Thoracic aorta (tissue), 2 donors: ENCODE data around the gene EFCAB9. TPM values are rescaled to one million over a fixed set of nuclear protein-coding genes. Genes with fewer than 3 reads are reported as not detected.
"Not testable (repeated sequence)": the region's sequence is repeated elsewhere in the genome, so short reads cannot be mapped to it uniquely, and the experiment has no call there.

Source experiments
- ATAC-seq: fragments of 150-250 bp; one replicate; pipeline ENCODE4 v1.8.0; 2017; ENCODE audit warnings: low read depth; ENCODE audit not compliant: insufficient number of reproducible peaks, low FRiP score
- DNase-seq: peaks from one replicate; pipeline ENCODE4 v3.0.0-alpha.2; 2020; ENCODE audit warnings: low spot score
- H3K27ac ChIP-seq, 2 donors: fragments of 200-600 bp; sonication (generic); 1 replicate in 1 of 2; 2 replicates in 1 of 2; pipeline ENCODE4 v1.5.1; 2016; ENCODE audit warnings: mild to moderate bottlenecking in 2 of 2, moderate library complexity in 2 of 2
- H3K27me3 ChIP-seq: fragments of 200-600 bp; sonication (generic); replicated peaks from 2 replicates; pipeline ENCODE4 v1.6.0; 2016; ENCODE audit warnings: mild to moderate bottlenecking; ENCODE audit not compliant: insufficient read depth
- H3K36me3 ChIP-seq: fragments of 200-600 bp; sonication (generic); one replicate; pipeline ENCODE4 v1.5.1; 2016
- H3K4me1 ChIP-seq, 2 donors: fragments of 200-600 bp; sonication (generic); 1 replicate in 1 of 2; 2 replicates in 1 of 2; pipeline versions ENCODE4 v1.5.1 to v1.6.0; 2016; ENCODE audit warnings: low read depth in 2 of 2, mild to moderate bottlenecking in 1 of 2; ENCODE audit not compliant: control insufficient read depth in 1 of 2
- H3K4me3 ChIP-seq: fragments of 200-600 bp; sonication (generic); 2 replicates; pipeline ENCODE4 v1.5.1; 2016; ENCODE audit warnings: mild to moderate bottlenecking
- H3K9me3 ChIP-seq: fragments of 200-600 bp; sonication (generic); 2 replicates; pipeline ENCODE4 v1.5.1; 2016
- total RNA-seq, 2 donors: library from RNA; depleted of rRNA; stranded (reverse); fragments of >200 nt; gene quantifications; one replicate each; pipeline versions ENCODE4 v1.1.0 to v1.2.3, GENCODE V29; 2016
- TF ChIP-seq, protein P1 (sequence below): fragments of 200-600 bp; sonication (generic); IDR thresholded peaks from one replicate; pipeline ENCODE4 v1.5.1; 2019; ENCODE audit warnings: antibody characterized with exemption

EFCAB9 gene
- total RNA-seq, 2 donors from 2014 or later: not detected

GRCh38 chr5:172188893-172189692, 4.9 kb upstream of the EFCAB9 start:
- peak overlapping the region in 1 of 2 donors; percentile 88 for H3K27ac ChIP-seq
- peak overlapping the region; percentile 99 for H3K4me3 ChIP-seq
- peaks cover 0 to 13% of the 10 kb centered on the region in 2 donors for H3K4me1 ChIP-seq
- H3K36me3 ChIP-seq: no peaks in the 10 kb centered on the region
- no peaks in the 10 kb centered on the region for H3K27me3 ChIP-seq
- ATAC-seq (no peak), DNase-seq (no peak)
- TF ChIP-seq, protein P1, sequence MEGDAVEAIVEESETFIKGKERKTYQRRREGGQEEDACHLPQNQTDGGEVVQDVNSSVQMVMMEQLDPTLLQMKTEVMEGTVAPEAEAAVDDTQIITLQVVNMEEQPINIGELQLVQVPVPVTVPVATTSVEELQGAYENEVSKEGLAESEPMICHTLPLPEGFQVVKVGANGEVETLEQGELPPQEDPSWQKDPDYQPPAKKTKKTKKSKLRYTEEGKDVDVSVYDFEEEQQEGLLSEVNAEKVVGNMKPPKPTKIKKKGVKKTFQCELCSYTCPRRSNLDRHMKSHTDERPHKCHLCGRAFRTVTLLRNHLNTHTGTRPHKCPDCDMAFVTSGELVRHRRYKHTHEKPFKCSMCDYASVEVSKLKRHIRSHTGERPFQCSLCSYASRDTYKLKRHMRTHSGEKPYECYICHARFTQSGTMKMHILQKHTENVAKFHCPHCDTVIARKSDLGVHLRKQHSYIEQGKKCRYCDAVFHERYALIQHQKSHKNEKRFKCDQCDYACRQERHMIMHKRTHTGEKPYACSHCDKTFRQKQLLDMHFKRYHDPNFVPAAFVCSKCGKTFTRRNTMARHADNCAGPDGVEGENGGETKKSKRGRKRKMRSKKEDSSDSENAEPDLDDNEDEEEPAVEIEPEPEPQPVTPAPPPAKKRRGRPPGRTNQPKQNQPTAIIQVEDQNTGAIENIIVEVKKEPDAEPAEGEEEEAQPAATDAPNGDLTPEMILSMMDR: no peak
- H3K9me3 ChIP-seq: no peaks in the 10 kb centered on the region

DNA sequence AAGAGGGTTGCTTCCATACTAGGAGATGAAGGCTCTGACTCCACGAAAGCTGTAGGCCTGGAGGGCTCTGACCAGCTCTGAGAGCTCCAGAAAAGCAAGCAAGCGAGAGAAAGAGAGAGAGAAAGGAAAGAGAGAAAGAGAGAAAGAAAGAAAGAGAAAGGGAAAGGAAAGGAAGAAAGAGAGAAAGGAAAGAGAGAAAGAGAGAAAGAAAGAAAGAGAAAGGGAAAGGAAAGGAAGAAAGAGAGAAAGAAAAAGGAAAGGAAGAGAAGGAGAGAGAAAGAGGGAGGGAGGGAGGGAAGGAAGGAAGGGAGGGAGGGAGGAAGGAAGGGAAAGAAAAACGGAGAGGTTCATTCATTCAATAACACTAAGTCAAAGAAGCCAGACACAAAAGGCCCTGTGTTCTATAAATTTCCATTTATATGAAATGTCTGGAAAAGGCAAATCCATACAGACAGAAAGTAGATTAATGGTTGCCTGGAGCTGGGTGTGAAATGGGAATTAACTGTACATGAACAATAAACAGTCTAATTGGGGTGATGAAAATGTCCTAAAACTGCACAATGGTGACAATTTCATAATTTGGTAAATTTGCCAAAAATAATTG, 4.2 kb upstream of the EFCAB9 start:
- DNase-seq: no peak
- ATAC-seq: no peak
- H3K36me3 ChIP-seq: no peaks in the 10 kb centered on the region
- no peak overlapping the region for H3K4me3 ChIP-seq
- H3K27ac ChIP-seq: no peak overlapping the region
- TF ChIP-seq, protein P1: no peak
- H3K27me3 ChIP-seq: no peaks in the 10 kb centered on the region
- no peaks in the 10 kb centered on the region for H3K9me3 ChIP-seq
- H3K4me1 ChIP-seq: peaks cover 0 to 13% of the 10 kb centered on the region in 2 donors

DNA sequence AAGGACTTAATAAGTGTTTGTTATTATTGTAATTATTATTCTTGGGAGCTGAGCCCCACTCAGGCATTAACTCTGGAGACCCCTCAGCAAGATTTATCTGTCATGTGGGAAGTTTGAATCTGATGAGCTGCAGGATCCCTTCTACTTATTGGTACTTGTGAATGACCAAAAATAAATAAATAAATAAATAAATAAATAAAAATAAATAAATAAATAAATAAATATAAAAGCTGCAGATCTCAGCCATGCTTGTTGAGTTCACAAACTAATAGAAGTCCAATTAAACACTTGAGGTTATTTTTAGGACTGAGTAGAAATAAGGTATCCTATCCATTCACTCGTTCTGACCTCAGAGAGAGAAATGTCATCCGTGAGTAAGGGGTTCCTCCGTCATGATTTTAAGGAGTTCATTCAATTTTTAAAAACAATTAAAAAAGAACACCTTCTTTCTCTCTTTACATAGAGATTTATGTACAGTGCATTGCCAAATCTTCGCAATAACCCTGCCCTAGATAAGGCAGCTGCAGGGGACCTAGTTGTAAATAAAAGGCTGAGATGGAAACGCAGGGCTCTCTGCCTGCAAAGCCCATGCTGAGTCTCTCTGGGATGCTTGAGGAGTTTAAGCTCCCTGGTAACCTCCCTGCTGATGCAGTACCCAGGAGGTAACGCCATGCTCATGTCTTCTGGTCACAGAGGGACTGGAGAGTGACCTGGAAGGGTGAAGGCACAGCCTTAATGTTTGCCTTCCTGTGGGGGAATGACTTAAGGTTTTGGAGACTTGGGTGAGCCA, 1.2 kb downstream of the EFCAB9 start:
- ATAC-seq (no peak), DNase-seq (no peak)
- Histone ChIP-seq H3K9me3 (no peaks in the 10 kb centered on the region), H3K4me1 (no peaks in the 10 kb centered on the region), H3K27me3 (no peaks in the 10 kb centered on the region), H3K4me3 (no peak overlapping the region), H3K36me3 (no peaks in the 10 kb centered on the region), H3K27ac (no peak overlapping the region)
- TF ChIP-seq, protein P1: no peak

GRCh38 chr5:172197775-172198174, 3.8 kb downstream of the EFCAB9 start:
- H3K27ac ChIP-seq, H3K9me3 ChIP-seq, H3K4me3 ChIP-seq, H3K27me3 ChIP-seq, H3K4me1 ChIP-seq, DNase-seq, ATAC-seq, H3K36me3 ChIP-seq: not testable (repeated sequence)

DNA sequence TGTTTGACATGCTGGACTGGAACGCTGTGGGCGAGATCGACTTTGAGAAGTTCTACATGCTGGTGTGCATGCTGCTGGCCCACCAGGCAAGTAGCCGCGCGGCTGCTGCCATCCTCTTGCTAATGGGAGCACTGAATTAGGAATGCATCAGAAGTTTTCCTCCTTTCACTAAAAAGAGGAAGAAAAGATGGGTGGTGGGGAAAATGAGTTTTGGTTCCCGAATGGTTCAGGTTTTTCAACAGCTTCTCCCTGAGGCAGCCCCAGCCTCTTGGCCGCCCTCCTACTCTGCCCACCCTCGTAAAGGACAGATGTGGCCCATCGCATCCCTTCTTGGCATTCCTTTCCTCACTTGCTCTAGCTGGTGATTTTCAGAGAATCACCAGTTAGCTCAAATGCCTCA, 5.5 kb downstream of the EFCAB9 start:
- H3K9me3 ChIP-seq: no peaks in the 10 kb centered on the region
- DNase-seq (no peak), ATAC-seq (no peak)
- no peak overlapping the region for H3K27ac ChIP-seq
- no peak overlapping the region for H3K4me3 ChIP-seq
- no peaks in the 10 kb centered on the region for H3K27me3 ChIP-seq
- H3K4me1 ChIP-seq: no peaks in the 10 kb centered on the region
- TF ChIP-seq, protein P1: no peak
- no peaks in the 10 kb centered on the region for H3K36me3 ChIP-seq
